BE2C (cell line): ENCODE results near the gene CNTN4.

Experiments
- DNase-seq: peaks from one replicate; pipeline ENCODE4 v3.0.0-alpha.2; 2020
- H3K27me3 ChIP-seq: fragments of 250-450 bp; sonication (Bioruptor Pico); 2 replicates; pipeline ENCODE4 v1.5.1; 2020; ENCODE audit warnings: mild to moderate bottlenecking
- H3K36me3 ChIP-seq: fragments of 250-450 bp; sonication (Bioruptor Pico); 2 replicates; pipeline ENCODE4 v1.5.1; 2020; ENCODE audit warnings: mild to moderate bottlenecking
- H3K4me1 ChIP-seq: fragments of 250-450 bp; sonication (Bioruptor Pico); 2 replicates; pipeline ENCODE4 v1.5.1; 2020
- H3K4me3 ChIP-seq: 2 replicates; pipeline ENCODE4 v1.5.1; 2011; ENCODE audit warnings: low read depth, low read length
- H3K9me3 ChIP-seq: fragments of 250-450 bp; sonication (Bioruptor Pico); 2 replicates; pipeline ENCODE4 v1.5.1; 2020
- CTCF ChIP-seq: IDR thresholded peaks from 2 replicates; pipeline ENCODE4 v1.5.1; 2012; ENCODE audit warnings: mild to moderate bottlenecking, low read depth, low read length

Gene CNTN4

GRCh38 chr3:2090095-2090911 lies 8.4 kb upstream of the CNTN4 start:
- TF ChIP-seq CTCF = no peak
- no peak for DNase-seq
- Histone ChIP-seq H3K4me3 (no peak overlapping the region), H3K27me3 (no peaks in the 10 kb centered on the region), H3K4me1 (no peaks in the 10 kb centered on the region), H3K9me3 (no peaks in the 10 kb centered on the region), H3K36me3 (no peaks in the 10 kb centered on the region)

- no peaks in the 10 kb centered on the region for H3K27me3 ChIP-seq
- H3K9me3 ChIP-seq = no peaks in the 10 kb centered on the region
- no peak for DNase-seq
- no peak overlapping the region for H3K4me3 ChIP-seq
- no peaks in the 10 kb centered on the region for H3K4me1 ChIP-seq
- no peak for TF ChIP-seq CTCF
- no peaks in the 10 kb centered on the region for H3K36me3 ChIP-seq
Measured at GRCh38 chr3:2092758-2093157, 5.9 kb upstream of the CNTN4 start.

GRCh38 chr3:2094941-2095340 lies 3.7 kb upstream of the CNTN4 start:
- H3K9me3 ChIP-seq = no peaks in the 10 kb centered on the region
- H3K27me3 ChIP-seq = no peaks in the 10 kb centered on the region
- no peaks in the 10 kb centered on the region for H3K4me1 ChIP-seq
- H3K4me3 ChIP-seq = no peak overlapping the region
- no peak for DNase-seq
- H3K36me3 ChIP-seq = no peaks in the 10 kb centered on the region
- TF ChIP-seq CTCF = no peak

GRCh38 chr3:2096216-2096615 lies 2.5 kb upstream of the CNTN4 start:
- Histone ChIP-seq H3K4me1 (no peaks in the 10 kb centered on the region), H3K4me3 (no peak overlapping the region), H3K9me3 (no peaks in the 10 kb centered on the region), H3K36me3 (no peaks in the 10 kb centered on the region), H3K27me3 (no peaks in the 10 kb centered on the region)
- no peak for DNase-seq
- no peak for TF ChIP-seq CTCF

GRCh38 chr3:2097641-2098191 lies 950 bp upstream of the CNTN4 start:
- no peak for DNase-seq
- no peaks in the 10 kb centered on the region for H3K27me3 ChIP-seq
- H3K4me3 ChIP-seq = peak overlapping the region; percentile 69
- H3K9me3 ChIP-seq = no peaks in the 10 kb centered on the region
- TF ChIP-seq CTCF = no peak
- H3K36me3 ChIP-seq = no peaks in the 10 kb centered on the region
- no peaks in the 10 kb centered on the region for H3K4me1 ChIP-seq

- DNase-seq = peak; percentile 27
- H3K9me3 ChIP-seq = no peaks in the 10 kb centered on the region
- H3K4me3 ChIP-seq = peak overlapping the region; percentile 61
- no peaks in the 10 kb centered on the region for H3K36me3 ChIP-seq
- no peak for TF ChIP-seq CTCF
- H3K4me1 ChIP-seq = no peaks in the 10 kb centered on the region
- no peaks in the 10 kb centered on the region for H3K27me3 ChIP-seq
Measured at GRCh38 chr3:2099028-2099671, 484 bp downstream of the CNTN4 start.
